HUES48 (cell line): ENCODE data around the gene HM13.
"Not testable (repeated sequence)": the region's sequence is repeated elsewhere in the genome, so short reads cannot be mapped to it uniquely, and the experiment has no call there.

Experiments used
- H3K27ac ChIP-seq: one replicate; pipeline ENCODE4 v1.7.0; 2013; ENCODE audit warnings: low read depth, low read length, inconsistent platforms
- H3K27me3 ChIP-seq: 2 replicates; pipeline ENCODE4 v1.6.1; 2013; ENCODE audit warnings: mild to moderate bottlenecking, low read length; ENCODE audit not compliant: control insufficient read depth, insufficient read depth
- H3K36me3 ChIP-seq: 2 replicates; pipeline ENCODE4 v1.6.1; 2013; ENCODE audit warnings: low read length; ENCODE audit not compliant: control insufficient read depth, insufficient read depth
- H3K4me1 ChIP-seq: 2 replicates; pipeline ENCODE4 v1.6.1; 2013; ENCODE audit warnings: mild to moderate bottlenecking, low read length; ENCODE audit not compliant: control insufficient read depth, insufficient read depth
- H3K4me3 ChIP-seq: 2 replicates; pipeline ENCODE4 v1.5.1; 2013; ENCODE audit warnings: mild to moderate bottlenecking, low read depth, low read length
- H3K9ac ChIP-seq: 2 replicates; pipeline ENCODE4 v1.6.1; 2013; ENCODE audit warnings: mild to moderate bottlenecking, low read depth, low read length, moderate library complexity
- H3K9me3 ChIP-seq: 2 replicates; pipeline ENCODE4 v1.6.1; 2013; ENCODE audit warnings: low read length; ENCODE audit not compliant: control insufficient read depth, insufficient read depth

The HM13 gene

GRCh38 chr20:31484001-31484400, 30.2 kb upstream of the HM13 start:
- H3K4me3 ChIP-seq: no peak overlapping the region
- no peak overlapping the region for H3K27ac ChIP-seq
- no peaks in the 10 kb centered on the region for H3K36me3 ChIP-seq
- no peaks in the 10 kb centered on the region for H3K27me3 ChIP-seq
- peaks cover 87% of the 10 kb centered on the region for H3K9me3 ChIP-seq
- H3K4me1 ChIP-seq: no peaks in the 10 kb centered on the region
- H3K9ac ChIP-seq: no peak overlapping the region

DNA sequence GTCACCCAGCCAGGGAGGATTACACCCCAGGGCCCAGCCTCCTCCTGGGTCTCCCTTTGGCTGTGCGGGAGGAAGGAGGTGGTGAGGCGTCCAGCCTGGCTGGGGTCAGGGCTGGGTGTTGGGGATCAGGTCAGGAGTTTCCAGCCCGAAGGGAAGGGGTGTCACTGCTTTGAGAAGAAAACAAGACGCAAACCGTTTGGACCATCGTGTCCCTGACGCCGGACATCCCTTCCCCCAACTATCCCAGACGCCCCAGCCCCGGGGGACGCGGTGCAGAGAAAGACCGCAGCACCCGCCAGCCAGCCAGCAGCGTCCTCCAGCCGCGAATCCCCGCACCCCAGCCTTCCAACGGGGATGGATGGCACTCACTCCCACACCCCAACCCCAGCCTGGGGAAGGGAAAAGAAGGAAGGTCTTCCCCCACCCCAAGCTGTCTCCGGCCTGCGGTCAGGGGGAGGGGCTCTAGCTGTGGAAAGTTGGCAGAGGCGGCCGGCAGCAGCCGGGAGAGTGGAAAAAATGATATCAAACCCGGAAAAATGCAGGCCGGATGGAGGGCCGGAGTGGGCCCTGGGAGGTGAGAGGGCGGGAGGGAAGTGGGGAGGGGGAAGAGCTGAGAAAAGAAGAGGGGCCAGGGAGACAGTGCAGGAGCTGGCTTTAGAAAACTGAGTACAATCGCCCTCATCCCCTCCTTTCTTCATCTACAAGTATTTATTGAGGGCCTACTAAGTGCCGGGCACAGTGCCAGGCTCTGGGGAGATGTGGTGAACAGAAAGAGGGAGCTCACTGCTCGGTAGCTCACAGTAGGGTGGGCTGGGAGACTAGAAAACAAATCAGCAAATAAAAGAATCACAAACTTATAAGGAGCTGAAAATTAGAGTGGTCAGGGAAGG, 28.5 kb upstream of the HM13 start:
- Histone ChIP-seq H3K4me1 (no peaks in the 10 kb centered on the region), H3K27ac (no peak overlapping the region), H3K27me3 (no peaks in the 10 kb centered on the region), H3K36me3 (no peaks in the 10 kb centered on the region), H3K9ac (no peak overlapping the region), H3K4me3 (no peak overlapping the region), H3K9me3 (peaks cover 89% of the 10 kb centered on the region)

- Histone ChIP-seq H3K4me3 (no peak overlapping the region), H3K9me3 (peaks cover 82% of the 10 kb centered on the region)
Measured at GRCh38 chr20:31488115-31488514, 26.1 kb upstream of the HM13 start.

DNA sequence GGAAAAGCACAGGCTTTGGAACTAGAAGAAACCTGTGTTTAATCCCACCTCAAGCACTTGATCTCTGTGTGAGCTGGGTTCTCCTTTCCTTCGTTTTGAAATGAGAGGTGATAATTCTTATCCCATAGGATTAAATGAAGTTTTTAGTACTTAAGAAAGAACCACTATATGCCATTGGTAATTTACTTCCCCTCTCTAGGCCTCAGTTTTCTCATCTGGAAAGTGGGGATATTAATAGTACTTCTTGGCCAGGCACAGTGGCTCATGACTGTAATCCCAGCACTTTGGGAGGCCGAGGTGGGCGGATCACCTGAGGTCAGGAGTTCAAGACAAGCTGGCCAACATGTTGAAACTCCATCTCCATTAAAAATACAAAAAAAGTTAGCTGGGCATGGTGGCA, 25.1 kb upstream of the HM13 start:
- H3K9ac ChIP-seq: no peak overlapping the region
- no peaks in the 10 kb centered on the region for H3K4me1 ChIP-seq
- H3K27ac ChIP-seq: no peak overlapping the region
- H3K27me3 ChIP-seq: no peaks in the 10 kb centered on the region
- H3K36me3 ChIP-seq: no peaks in the 10 kb centered on the region
- H3K9me3 ChIP-seq: peaks cover 80% of the 10 kb centered on the region
- H3K4me3 ChIP-seq: no peak overlapping the region

More at GRCh38 chr20:31488115-31488514, 26.1 kb upstream of the HM13 start:
- Histone ChIP-seq H3K36me3 (no peaks in the 10 kb centered on the region), H3K27me3 (no peaks in the 10 kb centered on the region), H3K9ac (no peak overlapping the region), H3K4me1 (no peaks in the 10 kb centered on the region), H3K27ac (no peak overlapping the region)

DNA sequence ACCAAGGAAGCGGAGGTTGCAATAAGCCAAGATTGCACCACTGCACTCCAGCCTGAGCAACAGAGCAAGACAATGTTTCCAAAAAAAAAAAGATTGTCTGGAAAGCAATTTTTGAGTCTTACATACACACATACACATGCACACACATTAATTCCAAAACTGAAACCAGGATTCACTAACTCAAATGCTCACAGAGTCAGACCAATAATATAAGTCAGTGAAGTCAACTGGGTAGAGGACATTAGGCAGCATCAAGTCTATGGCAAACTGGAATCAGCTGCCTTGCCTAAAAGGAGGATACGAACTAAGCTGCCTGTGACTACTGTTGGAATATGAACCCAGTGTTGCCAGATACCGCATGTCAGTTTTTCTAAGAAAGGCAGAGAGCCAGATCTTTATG, 23.5 kb upstream of the HM13 start:
- H3K27ac ChIP-seq: no peak overlapping the region
- H3K4me3 ChIP-seq: no peak overlapping the region

DNA sequence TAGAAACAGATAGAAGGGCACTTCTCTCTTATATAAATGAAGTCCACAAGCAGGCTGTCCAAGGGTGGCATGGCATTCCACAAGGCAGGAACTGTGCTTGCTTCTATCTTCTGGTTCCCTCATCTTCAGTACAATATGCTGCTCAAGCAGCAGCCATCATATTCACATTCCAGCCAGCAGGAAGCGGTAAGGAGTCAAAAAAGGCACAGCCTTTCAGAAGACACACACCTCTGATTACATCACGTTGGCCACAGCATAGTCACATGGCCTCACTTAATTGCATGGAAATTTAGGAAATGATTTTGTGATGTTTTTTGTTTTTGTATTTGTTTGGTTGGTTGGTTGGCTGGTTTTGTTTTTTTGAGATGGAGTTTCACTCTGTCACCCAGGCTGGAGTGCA, 20.1 kb upstream of the HM13 start:
- no peaks in the 10 kb centered on the region for H3K4me1 ChIP-seq
- no peaks in the 10 kb centered on the region for H3K27me3 ChIP-seq
- H3K9me3 ChIP-seq: peaks cover 77% of the 10 kb centered on the region
- H3K27ac ChIP-seq: no peak overlapping the region
- H3K36me3 ChIP-seq: no peaks in the 10 kb centered on the region
- H3K4me3 ChIP-seq: no peak overlapping the region
- no peak overlapping the region for H3K9ac ChIP-seq

More for the DNA sequence above, 23.5 kb upstream of the HM13 start:
- Histone ChIP-seq H3K4me1 (no peaks in the 10 kb centered on the region), H3K9me3 (peaks cover 77% of the 10 kb centered on the region), H3K9ac (no peak overlapping the region), H3K27me3 (no peaks in the 10 kb centered on the region), H3K36me3 (no peaks in the 10 kb centered on the region)

DNA sequence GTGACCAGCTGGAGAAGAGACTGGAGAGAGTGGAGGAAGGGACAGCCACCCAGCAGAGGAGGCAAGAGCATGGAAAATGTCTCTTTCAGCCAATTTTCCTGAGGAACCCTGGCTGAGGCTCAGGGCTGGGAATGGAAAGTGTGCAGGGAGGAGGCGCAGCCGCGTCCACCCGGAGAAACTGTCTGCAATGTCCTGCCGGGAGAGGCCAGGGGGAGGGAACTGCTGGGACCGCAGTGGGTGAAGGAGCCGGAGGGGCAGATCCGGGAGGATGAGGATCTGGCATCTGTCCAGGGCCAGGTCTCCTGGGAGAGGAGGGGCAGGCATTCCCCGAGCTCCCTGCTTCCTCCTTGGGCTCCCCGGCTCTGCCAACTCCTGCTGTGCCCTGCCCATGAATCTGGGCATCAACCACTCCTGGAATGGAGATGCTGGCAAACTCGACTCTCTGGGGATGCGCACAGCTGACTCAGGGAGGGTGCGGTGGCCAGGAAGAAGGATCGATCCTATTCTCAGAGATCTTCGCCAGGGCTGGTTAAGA, 17.4 kb upstream of the HM13 start:
- H3K36me3 ChIP-seq: no peaks in the 10 kb centered on the region
- no peaks in the 10 kb centered on the region for H3K4me1 ChIP-seq
- H3K9me3 ChIP-seq: peaks cover 72% of the 10 kb centered on the region
- no peak overlapping the region for H3K4me3 ChIP-seq
- H3K27me3 ChIP-seq: no peaks in the 10 kb centered on the region
- no peak overlapping the region for H3K9ac ChIP-seq
- H3K27ac ChIP-seq: no peak overlapping the region

GRCh38 chr20:31497838-31498540, 16.3 kb upstream of the HM13 start:
- Histone ChIP-seq H3K27ac (no peak overlapping the region), H3K9me3 (peaks cover 74% of the 10 kb centered on the region), H3K36me3 (no peaks in the 10 kb centered on the region)

DNA sequence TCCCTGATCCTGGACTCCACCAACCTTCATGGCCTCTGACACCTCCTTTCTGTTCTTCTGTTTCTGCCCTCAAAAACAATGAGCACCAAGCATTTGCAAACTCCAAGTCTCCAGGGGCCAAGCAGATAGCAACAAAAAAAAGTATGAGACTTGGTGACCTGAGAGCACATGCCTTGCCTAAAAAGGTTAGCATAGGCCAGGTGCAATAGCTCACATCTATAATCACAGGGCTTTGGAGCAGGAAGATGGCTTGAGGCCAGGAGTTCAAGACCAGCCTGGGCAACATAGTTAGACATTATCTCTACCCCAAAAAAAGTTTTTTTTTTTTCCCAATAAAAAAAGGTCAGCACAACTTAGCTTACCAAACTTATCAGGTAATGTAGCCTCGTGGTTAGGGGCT, 13.7 kb upstream of the HM13 start:
- Histone ChIP-seq H3K9ac (no peak overlapping the region), H3K27ac (no peak overlapping the region), H3K27me3 (no peaks in the 10 kb centered on the region), H3K4me1 (no peaks in the 10 kb centered on the region), H3K4me3 (no peak overlapping the region), H3K36me3 (no peaks in the 10 kb centered on the region), H3K9me3 (peaks cover 59% of the 10 kb centered on the region)

More at GRCh38 chr20:31497838-31498540, 16.3 kb upstream of the HM13 start:
- Histone ChIP-seq H3K4me1 (no peaks in the 10 kb centered on the region), H3K9ac (no peak overlapping the region), H3K4me3 (no peak overlapping the region), H3K27me3 (no peaks in the 10 kb centered on the region)

GRCh38 chr20:31502884-31503673, 11.2 kb upstream of the HM13 start:
- not testable (repeated sequence) for H3K9ac ChIP-seq, H3K4me1 ChIP-seq, H3K36me3 ChIP-seq, H3K4me3 ChIP-seq, H3K27me3 ChIP-seq, H3K27ac ChIP-seq
- peaks cover 41% of the 10 kb centered on the region for H3K9me3 ChIP-seq
